ENCODE data around the gene TANC2. TPM values are rescaled to one million over a fixed set of nuclear protein-coding genes. Genes with fewer than 3 reads are reported as not detected.
"Not testable (repeated sequence)": the region's sequence is repeated elsewhere in the genome, so short reads cannot be mapped to it uniquely, and the experiment has no call there.

The TANC2 gene
- total RNA-seq, 1 donor from 2014 or later: 35.0 TPM

DNA sequence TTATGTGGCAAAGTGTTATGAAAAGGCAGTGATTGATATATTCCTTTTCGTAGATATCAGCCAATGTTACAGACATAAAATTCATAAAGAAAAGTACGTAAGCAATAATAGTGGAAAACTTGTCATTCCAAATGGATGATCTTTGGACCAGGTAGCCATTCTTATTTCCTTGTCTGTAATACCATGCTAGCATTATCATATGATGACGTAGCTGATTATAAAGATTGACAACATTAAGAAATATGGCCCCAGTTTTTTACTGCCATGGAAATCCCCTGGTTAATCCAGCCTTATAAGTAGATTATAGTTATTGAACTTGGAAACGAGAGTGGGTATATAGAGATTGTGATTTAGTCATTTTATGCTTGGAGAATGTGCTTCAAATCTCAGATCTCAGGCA is 8.8 kb downstream of the TANC2 start:
- TF ChIP-seq, protein P1, sequence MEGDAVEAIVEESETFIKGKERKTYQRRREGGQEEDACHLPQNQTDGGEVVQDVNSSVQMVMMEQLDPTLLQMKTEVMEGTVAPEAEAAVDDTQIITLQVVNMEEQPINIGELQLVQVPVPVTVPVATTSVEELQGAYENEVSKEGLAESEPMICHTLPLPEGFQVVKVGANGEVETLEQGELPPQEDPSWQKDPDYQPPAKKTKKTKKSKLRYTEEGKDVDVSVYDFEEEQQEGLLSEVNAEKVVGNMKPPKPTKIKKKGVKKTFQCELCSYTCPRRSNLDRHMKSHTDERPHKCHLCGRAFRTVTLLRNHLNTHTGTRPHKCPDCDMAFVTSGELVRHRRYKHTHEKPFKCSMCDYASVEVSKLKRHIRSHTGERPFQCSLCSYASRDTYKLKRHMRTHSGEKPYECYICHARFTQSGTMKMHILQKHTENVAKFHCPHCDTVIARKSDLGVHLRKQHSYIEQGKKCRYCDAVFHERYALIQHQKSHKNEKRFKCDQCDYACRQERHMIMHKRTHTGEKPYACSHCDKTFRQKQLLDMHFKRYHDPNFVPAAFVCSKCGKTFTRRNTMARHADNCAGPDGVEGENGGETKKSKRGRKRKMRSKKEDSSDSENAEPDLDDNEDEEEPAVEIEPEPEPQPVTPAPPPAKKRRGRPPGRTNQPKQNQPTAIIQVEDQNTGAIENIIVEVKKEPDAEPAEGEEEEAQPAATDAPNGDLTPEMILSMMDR (IDR thresholded peaks at IDR 0.05; ENCODE audit: insufficient read depth, low read length, poor library complexity, severe bottlenecking): no peak
- H3K4me3 ChIP-seq (ENCODE audit: low read depth, low read length): no peak overlapping the region
- H3K27me3 ChIP-seq (ENCODE audit: control insufficient read depth, insufficient read depth, low read length): no peaks in the 10 kb centered on the region
- H3K36me3 ChIP-seq (ENCODE audit: control insufficient read depth, insufficient read depth, low read length): no peaks in the 10 kb centered on the region
- no peak for DNase-seq (ENCODE audit: low read depth)

DNA sequence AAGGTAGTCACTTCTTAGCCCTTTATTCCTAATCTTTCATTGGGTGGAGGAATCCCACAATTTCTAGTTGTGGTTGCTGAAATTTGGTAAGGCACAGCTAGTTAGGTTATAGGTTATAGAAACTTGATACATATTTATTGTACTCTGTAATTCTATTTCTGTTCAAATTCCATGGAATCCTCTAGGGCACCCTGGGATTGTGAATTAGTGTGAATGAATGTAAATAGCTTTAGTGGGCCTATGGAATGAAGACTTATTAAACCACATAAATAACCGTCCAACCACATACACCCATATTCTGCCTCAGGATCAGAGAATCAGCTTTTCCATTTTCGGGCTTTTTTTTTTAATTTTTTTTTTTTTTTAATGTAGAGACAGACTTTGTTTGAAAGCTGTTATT is 9.2 kb downstream of the TANC2 start:
- no peak for DNase-seq (ENCODE audit: low read depth)
- TF ChIP-seq, protein P1 (IDR thresholded peaks at IDR 0.05; ENCODE audit: insufficient read depth, low read length, poor library complexity, severe bottlenecking): no peak
- no peaks in the 10 kb centered on the region for H3K36me3 ChIP-seq (ENCODE audit: control insufficient read depth, insufficient read depth, low read length)
- H3K4me3 ChIP-seq (ENCODE audit: low read depth, low read length): no peak overlapping the region
- H3K27me3 ChIP-seq (ENCODE audit: control insufficient read depth, insufficient read depth, low read length): no peaks in the 10 kb centered on the region

DNA sequence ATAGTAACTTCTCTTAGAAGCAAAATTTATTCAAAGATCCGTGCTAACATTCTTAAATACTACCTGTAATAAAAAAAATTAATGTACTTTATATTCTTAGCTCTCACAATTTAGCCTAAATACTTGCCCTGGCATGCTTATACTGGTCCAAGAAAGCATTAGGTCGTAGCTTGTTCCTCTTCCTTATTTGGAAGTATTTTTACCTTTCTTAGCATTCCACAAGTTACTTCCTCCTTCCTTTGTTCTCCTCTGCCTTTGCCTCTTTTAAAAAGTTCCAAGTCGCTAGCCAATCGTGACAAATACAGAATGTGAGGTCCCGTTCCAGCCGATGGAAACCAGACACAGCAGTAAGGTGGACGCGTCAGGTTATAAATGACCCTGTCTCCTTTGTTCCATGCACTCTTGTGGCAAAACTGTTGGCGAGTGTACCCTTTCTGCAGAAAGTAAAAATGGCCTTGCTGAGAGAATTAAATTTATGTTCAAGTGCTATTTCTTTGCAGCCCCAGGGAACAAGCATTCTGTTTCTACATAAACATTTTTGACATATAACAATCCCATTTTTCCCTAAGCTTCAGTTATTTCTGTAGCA is 10.7 kb downstream of the TANC2 start:
- H3K36me3 ChIP-seq (ENCODE audit: control insufficient read depth, insufficient read depth, low read length); DNase-seq (ENCODE audit: low read depth); H3K4me3 ChIP-seq (ENCODE audit: low read depth, low read length); H3K27me3 ChIP-seq (ENCODE audit: control insufficient read depth, insufficient read depth, low read length): not testable (repeated sequence)

DNA sequence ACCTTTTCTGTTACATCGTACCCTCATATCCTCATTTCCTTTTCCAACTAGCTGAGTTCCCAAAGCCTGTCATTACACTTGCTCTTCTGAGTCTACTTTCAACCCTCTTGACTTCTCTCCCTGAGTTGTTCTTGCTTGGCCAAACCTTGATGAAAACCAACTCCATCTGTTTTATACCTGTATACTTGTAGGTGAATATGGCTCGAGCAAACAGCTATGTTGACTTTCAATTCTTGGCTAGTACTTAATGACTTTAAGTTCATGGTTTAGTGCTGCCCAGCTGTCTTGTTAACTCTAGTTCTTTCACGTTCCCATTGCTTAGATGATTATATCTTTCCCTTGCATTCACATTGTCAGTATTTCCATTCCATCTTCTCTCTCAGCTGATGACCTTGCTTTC is 14.8 kb downstream of the TANC2 start:
- DNase-seq (ENCODE audit: low read depth): no peak
- TF ChIP-seq, protein P1 (IDR thresholded peaks at IDR 0.05; ENCODE audit: insufficient read depth, low read length, poor library complexity, severe bottlenecking): no peak

DNA sequence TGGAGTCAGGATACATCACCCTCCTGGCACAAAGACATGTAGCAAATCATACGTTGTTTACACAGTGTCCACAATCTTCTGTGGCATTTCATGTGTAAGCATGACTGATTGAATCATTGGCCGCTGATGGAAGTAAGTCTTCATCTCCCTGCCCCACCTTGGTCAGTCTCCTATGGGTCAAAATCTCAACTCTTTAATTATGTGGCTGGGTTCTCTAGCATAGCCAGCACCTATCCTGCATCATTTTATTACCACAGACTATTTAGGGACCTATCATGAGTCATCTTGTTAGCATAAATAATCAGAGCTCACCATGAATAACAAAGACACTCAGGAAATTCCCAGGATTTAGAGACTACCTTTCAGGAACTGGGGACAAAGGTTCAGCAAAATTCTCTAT is 15.9 kb downstream of the TANC2 start:
- no peak overlapping the region for H3K4me3 ChIP-seq (ENCODE audit: low read depth, low read length)
- no peaks in the 10 kb centered on the region for H3K27me3 ChIP-seq (ENCODE audit: control insufficient read depth, insufficient read depth, low read length)
- TF ChIP-seq, protein P1 (IDR thresholded peaks at IDR 0.05; ENCODE audit: insufficient read depth, low read length, poor library complexity, severe bottlenecking): no peak
- H3K36me3 ChIP-seq (ENCODE audit: control insufficient read depth, insufficient read depth, low read length): no peaks in the 10 kb centered on the region
- no peak for DNase-seq (ENCODE audit: low read depth)

More for the DNA sequence above, 14.8 kb downstream of the TANC2 start:
- Histone ChIP-seq H3K36me3 (ENCODE audit: control insufficient read depth, insufficient read depth, low read length) (no peaks in the 10 kb centered on the region), H3K27me3 (ENCODE audit: control insufficient read depth, insufficient read depth, low read length) (no peaks in the 10 kb centered on the region), H3K4me3 (ENCODE audit: low read depth, low read length) (no peak overlapping the region)

DNA sequence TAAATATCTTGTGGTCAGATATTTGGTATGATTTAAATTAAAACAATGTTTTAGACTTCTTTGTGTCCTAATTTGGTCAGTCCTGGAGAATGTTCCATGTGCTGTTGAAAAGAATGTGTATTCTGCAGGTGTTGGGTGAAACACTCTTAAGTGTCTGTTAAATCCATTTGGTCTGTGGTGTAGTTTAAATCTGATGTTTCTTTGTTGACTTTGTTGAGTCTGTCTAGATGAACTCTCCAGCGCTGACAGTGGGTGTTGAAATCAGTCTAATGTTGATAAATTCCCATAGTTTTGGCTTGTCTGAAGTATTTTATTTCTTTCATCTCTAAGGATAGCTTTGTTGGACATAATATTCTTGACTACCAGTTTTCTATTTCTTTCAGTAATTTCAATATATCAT is 18.8 kb downstream of the TANC2 start:
- DNase-seq (ENCODE audit: low read depth): no peak
- TF ChIP-seq, protein P1 (IDR thresholded peaks at IDR 0.05; ENCODE audit: insufficient read depth, low read length, poor library complexity, severe bottlenecking): no peak
- no peaks in the 10 kb centered on the region for H3K36me3 ChIP-seq (ENCODE audit: control insufficient read depth, insufficient read depth, low read length)
- no peaks in the 10 kb centered on the region for H3K27me3 ChIP-seq (ENCODE audit: control insufficient read depth, insufficient read depth, low read length)
- H3K4me3 ChIP-seq (ENCODE audit: low read depth, low read length): no peak overlapping the region
